HG02884 (cell line): ENCODE results near the gene KMT2B.
"Not testable (repeated sequence)": the region's sequence is repeated elsewhere in the genome, so short reads cannot be mapped to it uniquely, and the experiment has no call there.

ENCODE experiments used
- ATAC-seq: cut with Tn5 transposase; IDR thresholded peaks from one replicate; pipeline ENCODE4 v1.9.1; 2021; ENCODE audit warnings: mild to moderate bottlenecking, moderate library complexity; ENCODE audit not compliant: unreplicated experiment

Gene KMT2B

GRCh38 chr19:35712567-35713505 lies 5.0 kb upstream of the KMT2B start:
- no peak for ATAC-seq

- ATAC-seq: no peak
Measured at GRCh38 chr19:35713506-35713850, 4.3 kb upstream of the KMT2B start.

GRCh38 chr19:35713904-35714495 lies 3.8 kb upstream of the KMT2B start:
- no peak for ATAC-seq

- ATAC-seq: no peak
Measured at GRCh38 chr19:35714601-35715354, 3.0 kb upstream of the KMT2B start.

- ATAC-seq: no peak
Measured at GRCh38 chr19:35715355-35715809, 2.4 kb upstream of the KMT2B start.

GRCh38 chr19:35715981-35716800 lies 1.6 kb upstream of the KMT2B start:
- no peak for ATAC-seq

- ATAC-seq: peak; percentile 67
Measured at GRCh38 chr19:35716801-35717664, 770 bp upstream of the KMT2B start.

- no peak for ATAC-seq
Measured at GRCh38 chr19:35718345-35719041, 690 bp downstream of the KMT2B start.

- ATAC-seq: no peak
Measured at GRCh38 chr19:35719402-35720162, 1.8 kb downstream of the KMT2B start.

- no peak for ATAC-seq
Measured at GRCh38 chr19:35720163-35720524, 2.3 kb downstream of the KMT2B start.

GRCh38 chr19:35720648-35721047 lies 2.8 kb downstream of the KMT2B start:
- no peak for ATAC-seq

GRCh38 chr19:35721374-35721773 lies 3.6 kb downstream of the KMT2B start:
- ATAC-seq: no peak

- ATAC-seq: no peak
Measured at GRCh38 chr19:35722461-35722860, 4.7 kb downstream of the KMT2B start.

GRCh38 chr19:35722897-35723296 lies 5.1 kb downstream of the KMT2B start:
- ATAC-seq: no peak

GRCh38 chr19:35723671-35724070 lies 5.9 kb downstream of the KMT2B start:
- no peak for ATAC-seq

GRCh38 chr19:35724132-35724531 lies 6.3 kb downstream of the KMT2B start:
- not testable (repeated sequence) for ATAC-seq

GRCh38 chr19:35724560-35724959 lies 6.8 kb downstream of the KMT2B start:
- no peak for ATAC-seq

- no peak for ATAC-seq
Measured at GRCh38 chr19:35725216-35725861, 7.5 kb downstream of the KMT2B start.
